ENCODE measurements around the gene MID1. TPM values are rescaled to one million over a fixed set of nuclear protein-coding genes. Genes with fewer than 3 reads are reported as not detected.

The MID1 gene
- total RNA-seq, 4 donors from 2014 or later = 6.7 to 17.7 (median 10.9) TPM

- no peak overlapping the region for H3K4me3 ChIP-seq
- H3K27me3 ChIP-seq = no peaks in the 10 kb centered on the region
- H3K9me3 ChIP-seq = no peaks in the 10 kb centered on the region
- DNase-seq (ENCODE audit: low spot score in 2 of 2) = no peak
- H3K27ac ChIP-seq = no peak overlapping the region
- no peak for TF ChIP-seq POLR2A (IDR thresholded peaks at IDR 0.05)
- no peak for TF ChIP-seq EP300 (IDR thresholded peaks at IDR 0.05)
- TF ChIP-seq, protein P1, sequence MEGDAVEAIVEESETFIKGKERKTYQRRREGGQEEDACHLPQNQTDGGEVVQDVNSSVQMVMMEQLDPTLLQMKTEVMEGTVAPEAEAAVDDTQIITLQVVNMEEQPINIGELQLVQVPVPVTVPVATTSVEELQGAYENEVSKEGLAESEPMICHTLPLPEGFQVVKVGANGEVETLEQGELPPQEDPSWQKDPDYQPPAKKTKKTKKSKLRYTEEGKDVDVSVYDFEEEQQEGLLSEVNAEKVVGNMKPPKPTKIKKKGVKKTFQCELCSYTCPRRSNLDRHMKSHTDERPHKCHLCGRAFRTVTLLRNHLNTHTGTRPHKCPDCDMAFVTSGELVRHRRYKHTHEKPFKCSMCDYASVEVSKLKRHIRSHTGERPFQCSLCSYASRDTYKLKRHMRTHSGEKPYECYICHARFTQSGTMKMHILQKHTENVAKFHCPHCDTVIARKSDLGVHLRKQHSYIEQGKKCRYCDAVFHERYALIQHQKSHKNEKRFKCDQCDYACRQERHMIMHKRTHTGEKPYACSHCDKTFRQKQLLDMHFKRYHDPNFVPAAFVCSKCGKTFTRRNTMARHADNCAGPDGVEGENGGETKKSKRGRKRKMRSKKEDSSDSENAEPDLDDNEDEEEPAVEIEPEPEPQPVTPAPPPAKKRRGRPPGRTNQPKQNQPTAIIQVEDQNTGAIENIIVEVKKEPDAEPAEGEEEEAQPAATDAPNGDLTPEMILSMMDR (IDR thresholded peaks at IDR 0.05) = no peak
- H3K4me1 ChIP-seq = no peaks in the 10 kb centered on the region
- H3K36me3 ChIP-seq = no peaks in the 10 kb centered on the region
These were observed 221.2 kb downstream of the MID1 start for GRCh38 chrX:10399043-10399741.

DNA sequence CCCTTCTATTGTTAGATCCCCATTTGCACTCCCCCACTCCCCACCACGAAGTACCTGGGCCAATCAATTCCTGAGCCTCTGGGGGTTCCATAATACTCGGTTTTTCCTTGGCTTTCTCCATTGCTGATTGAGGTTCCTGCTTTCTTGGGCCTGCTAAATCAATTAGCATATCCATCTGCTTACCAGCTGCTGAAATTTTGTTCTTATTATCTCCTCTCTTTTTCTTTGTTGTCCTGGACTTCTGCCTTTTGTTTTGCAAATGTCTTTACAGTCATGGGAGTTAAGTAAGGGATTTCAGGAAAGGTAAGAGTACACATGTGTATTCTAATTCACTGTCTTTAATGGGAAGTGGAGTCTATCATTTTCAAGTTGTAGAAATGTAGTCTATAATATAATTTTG, 222.2 kb downstream of the MID1 start:
- WGBS, 2 donors = 36 to 54% methylated on average over 2 of the region's 2 CpGs

GRCh38 chrX:10397349-10397748, 223.0 kb downstream of the MID1 start:
- H3K36me3 ChIP-seq = no peaks in the 10 kb centered on the region
- TF ChIP-seq, protein P1 (IDR thresholded peaks at IDR 0.05) = no peak
- no peak for TF ChIP-seq EP300 (IDR thresholded peaks at IDR 0.05)
- TF ChIP-seq POLR2A (IDR thresholded peaks at IDR 0.05) = no peak
- H3K4me3 ChIP-seq = no peak overlapping the region
- WGBS, 2 donors = 73% methylated on average over 3 of the region's 3 CpGs
- no peaks in the 10 kb centered on the region for H3K27me3 ChIP-seq
- DNase-seq (ENCODE audit: low spot score in 2 of 2) = no peak
- no peaks in the 10 kb centered on the region for H3K4me1 ChIP-seq
- H3K27ac ChIP-seq = no peak overlapping the region
- H3K9me3 ChIP-seq = no peaks in the 10 kb centered on the region

More for the DNA sequence above, 222.2 kb downstream of the MID1 start:
- H3K4me3 ChIP-seq = no peak overlapping the region
- H3K36me3 ChIP-seq = no peaks in the 10 kb centered on the region
- H3K27me3 ChIP-seq = no peaks in the 10 kb centered on the region
- H3K27ac ChIP-seq = no peak overlapping the region
- H3K4me1 ChIP-seq = no peaks in the 10 kb centered on the region
- DNase-seq (ENCODE audit: low spot score in 2 of 2) = no peak
- no peak for TF ChIP-seq POLR2A (IDR thresholded peaks at IDR 0.05)
- TF ChIP-seq EP300 (IDR thresholded peaks at IDR 0.05) = no peak
- TF ChIP-seq, protein P1 (IDR thresholded peaks at IDR 0.05) = no peak
- no peaks in the 10 kb centered on the region for H3K9me3 ChIP-seq

DNA sequence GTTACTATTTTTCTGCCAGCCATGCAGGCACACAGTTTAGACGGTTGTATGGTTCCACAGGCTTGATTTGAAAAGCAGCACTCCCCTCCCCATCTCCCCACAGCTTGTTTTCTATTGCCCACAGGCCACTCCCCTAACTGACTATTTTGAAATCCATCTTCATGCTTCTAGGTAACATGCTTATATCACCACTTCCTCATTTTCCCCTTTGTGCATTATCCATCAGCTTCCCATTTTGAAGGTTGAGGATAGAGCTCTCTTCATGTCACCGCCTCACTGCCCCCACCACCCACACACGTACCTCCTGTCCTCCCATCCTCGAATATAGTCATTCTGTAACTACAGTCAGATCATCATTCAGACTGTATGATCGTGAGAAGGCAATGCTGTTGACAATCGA, 224.7 kb downstream of the MID1 start:
- no peak for DNase-seq (ENCODE audit: low spot score in 2 of 2)
- Histone ChIP-seq H3K27ac (no peak overlapping the region), H3K36me3 (no peaks in the 10 kb centered on the region), H3K27me3 (no peaks in the 10 kb centered on the region), H3K9me3 (no peaks in the 10 kb centered on the region), H3K4me3 (no peak overlapping the region), H3K4me1 (no peaks in the 10 kb centered on the region)
- 67 to 88% methylated on average over 6 of the region's 6 CpGs for WGBS, 2 donors
- TF ChIP-seq POLR2A (IDR thresholded peaks at IDR 0.05) (no peak), EP300 (IDR thresholded peaks at IDR 0.05) (no peak)
- TF ChIP-seq, protein P1 (IDR thresholded peaks at IDR 0.05) = no peak

Small RNA genes lying within 50 kb of the gene (small RNA-seq; reads per million reads assigned to genes)
- not detected for gene RNU6-800P

Data from tibial nerve (tissue), 4 donors.